K562 (cell line): ENCODE data around the gene GIMAP7. TPM values are rescaled to one million over a fixed set of nuclear protein-coding genes. Genes with fewer than 3 reads are reported as not detected.

ENCODE experiments used
- KDM1A ChIP-seq, 2 experiments: fragments of 450-650 bp; IDR thresholded peaks; 2 replicates each; pipeline ENCODE4 v1.6.1; 2016; ENCODE audit warnings: mild to moderate bottlenecking in 2 of 2
- LARP7 ChIP-seq: fragments of 450-650 bp; IDR thresholded peaks from 2 replicates; pipeline ENCODE4 v1.6.1; 2016
- NCOA4 ChIP-seq: fragments of 450-650 bp; IDR thresholded peaks from 2 replicates; pipeline ENCODE4 v1.6.1; 2018; ENCODE audit warnings: mild to moderate bottlenecking; ENCODE audit not compliant: partially characterized antibody
- OTX1 ChIP-seq: fragments of 450-650 bp; formaldehyde crosslinking; IDR thresholded peaks from 2 replicates; pipeline ENCODE4 v1.4.0; 2022; ENCODE audit warnings: mild to moderate bottlenecking
- PHB ChIP-seq: fragments of 250-450 bp; sonication (Bioruptor Pico); IDR thresholded peaks from 2 replicates; pipeline ENCODE4 v1.5.0; 2021
- RAD51 ChIP-seq: fragments of 450-650 bp; IDR thresholded peaks from 2 replicates; pipeline ENCODE4 v1.7.1; 2016; ENCODE audit warnings: low read depth, mild to moderate bottlenecking, borderline replicate concordance
- STAT5B ChIP-seq: fragments of 250-450 bp; sonication (Bioruptor Pico); IDR thresholded peaks from 2 replicates; pipeline ENCODE4 v1.8.0; 2021; ENCODE audit warnings: mild to moderate bottlenecking, inconsistent platforms
- TFAM ChIP-seq: fragments of 250-450 bp; sonication (Bioruptor Pico); conservative IDR thresholded peaks from 2 replicates; pipeline ENCODE4 v1.5.0; 2021; ENCODE audit warnings: mild to moderate bottlenecking, moderate library complexity
- ZNF778 ChIP-seq: fragments of 450-650 bp; formaldehyde crosslinking; IDR thresholded peaks from 2 replicates; pipeline ENCODE4 v1.4.0; 2020; ENCODE audit warnings: mild to moderate bottlenecking, moderate library complexity
- polyA plus RNA-seq, 8 experiments: library from polyadenylated mRNA; depleted of rRNA in 4 of 8; stranded (reverse) in 5 of 8; unstranded in 3 of 8; fragments of >200 nt; fragmentation: Nextera tagmentation in 2 of 8; fragmentation: Illumina TruSeq in 1 of 8; extraction: Ambion mirVana in 2 of 8; extraction: Trizol in 1 of 8; gene quantifications; 2 replicates each; pipeline versions ENCODE4 v1.2.1 to v1.2.3, GENCODE V29; 2011 to 2014; ENCODE audit warnings: inconsistent platforms in 1 of 8, missing spikeins in 1 of 8
- total RNA-seq, 7 experiments: library from RNA; depleted of rRNA in 6 of 7; stranded (reverse); fragments of >200 nt in 6 of 7; fragmentation: Illumina TruSeq in 2 of 7; extraction: Trizol in 2 of 7; gene quantifications; 2 replicates each; pipeline versions ENCODE4 v1.2.1 to v1.2.3, GENCODE V29; 2011 to 2021; ENCODE audit warnings: low replicate concordance in 1 of 7
- TF ChIP-seq, protein P1 (sequence below): sonication (generic); formaldehyde crosslinking; IDR thresholded peaks from 2 replicates; pipeline ENCODE4 v1.8.0; 2022; ENCODE audit warnings: mild to moderate bottlenecking, missing genetic modification reagents, borderline replicate concordance
- TF ChIP-seq, protein P2 (sequence below): fragments of 250-450 bp; sonication (Bioruptor Pico); IDR thresholded peaks from 2 replicates; pipeline ENCODE4 v1.5.0; 2021; ENCODE audit warnings: mild to moderate bottlenecking, moderate library complexity
- TF ChIP-seq, protein P3 (sequence below): sonication (generic); formaldehyde crosslinking; IDR thresholded peaks from 2 replicates; pipeline ENCODE4 v1.8.1; 2023; ENCODE audit warnings: missing genetic modification reagents, mild to moderate bottlenecking, borderline replicate concordance
- TF ChIP-seq, protein P4 (sequence below): fragments of 250-450 bp; sonication (Bioruptor Pico); IDR thresholded peaks from 2 replicates; pipeline ENCODE4 v1.5.0; 2020; ENCODE audit warnings: mild to moderate bottlenecking, borderline replicate concordance
- TF ChIP-seq, protein P5 (sequence below): sonication (generic); formaldehyde crosslinking; IDR thresholded peaks from 2 replicates; pipeline ENCODE4 v1.8.0; 2022; ENCODE audit warnings: mild to moderate bottlenecking, missing genetic modification reagents

The GIMAP7 gene
- total and polyA plus RNA-seq, 9 of the 15 experiments (the other 6 are each of a cell fraction or from before 2014, with no cell fraction given) = 0.42 TPM; not detected in 8

DNA sequence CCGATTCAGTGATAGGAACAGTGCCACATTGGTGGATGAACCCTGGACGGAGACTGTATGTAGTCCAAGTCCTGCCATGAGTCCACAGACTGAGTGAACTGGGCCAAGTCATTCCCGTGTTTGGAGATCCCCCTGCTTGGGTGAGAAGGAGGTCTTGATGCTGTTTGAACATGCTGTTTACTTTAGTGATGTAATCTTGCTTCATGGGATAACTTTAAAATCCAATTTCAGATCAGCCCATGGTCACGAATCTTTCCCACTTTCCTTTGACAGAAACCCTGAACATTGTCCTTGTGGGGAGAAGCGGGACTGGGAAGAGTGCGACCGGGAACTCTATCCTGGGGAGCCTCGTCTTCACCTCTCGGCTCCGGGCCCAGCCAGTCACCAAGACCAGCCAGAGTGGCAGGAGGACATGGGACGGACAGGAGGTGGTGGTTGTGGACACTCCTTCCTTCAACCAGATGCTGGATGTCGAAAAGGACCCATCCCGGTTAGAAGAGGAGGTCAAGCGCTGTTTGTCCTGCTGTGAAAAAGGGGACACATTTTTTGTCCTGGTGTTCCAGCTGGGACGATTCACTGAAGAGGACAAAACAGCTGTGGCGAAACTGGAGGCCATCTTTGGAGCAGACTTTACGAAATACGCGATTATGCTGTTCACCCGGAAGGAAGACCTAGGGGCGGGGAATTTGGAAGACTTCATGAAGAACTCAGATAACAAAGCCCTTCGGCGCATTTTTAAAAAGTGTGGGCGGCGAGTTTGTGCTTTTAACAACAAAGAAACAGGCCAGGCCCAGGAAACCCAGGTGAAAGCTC is 37.6 kb upstream of the GIMAP7 start (continued):
- TF ChIP-seq, protein P1, sequence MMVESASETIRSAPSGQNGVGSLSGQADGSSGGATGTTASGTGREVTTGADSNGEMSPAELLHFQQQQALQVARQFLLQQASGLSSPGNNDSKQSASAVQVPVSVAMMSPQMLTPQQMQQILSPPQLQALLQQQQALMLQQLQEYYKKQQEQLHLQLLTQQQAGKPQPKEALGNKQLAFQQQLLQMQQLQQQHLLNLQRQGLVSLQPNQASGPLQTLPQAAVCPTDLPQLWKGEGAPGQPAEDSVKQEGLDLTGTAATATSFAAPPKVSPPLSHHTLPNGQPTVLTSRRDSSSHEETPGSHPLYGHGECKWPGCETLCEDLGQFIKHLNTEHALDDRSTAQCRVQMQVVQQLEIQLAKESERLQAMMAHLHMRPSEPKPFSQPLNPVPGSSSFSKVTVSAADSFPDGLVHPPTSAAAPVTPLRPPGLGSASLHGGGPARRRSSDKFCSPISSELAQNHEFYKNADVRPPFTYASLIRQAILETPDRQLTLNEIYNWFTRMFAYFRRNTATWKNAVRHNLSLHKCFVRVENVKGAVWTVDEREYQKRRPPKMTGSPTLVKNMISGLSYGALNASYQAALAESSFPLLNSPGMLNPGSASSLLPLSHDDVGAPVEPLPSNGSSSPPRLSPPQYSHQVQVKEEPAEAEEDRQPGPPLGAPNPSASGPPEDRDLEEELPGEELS (CRISPR knock-in tag) = no peak
- TF ChIP-seq, protein P2, sequence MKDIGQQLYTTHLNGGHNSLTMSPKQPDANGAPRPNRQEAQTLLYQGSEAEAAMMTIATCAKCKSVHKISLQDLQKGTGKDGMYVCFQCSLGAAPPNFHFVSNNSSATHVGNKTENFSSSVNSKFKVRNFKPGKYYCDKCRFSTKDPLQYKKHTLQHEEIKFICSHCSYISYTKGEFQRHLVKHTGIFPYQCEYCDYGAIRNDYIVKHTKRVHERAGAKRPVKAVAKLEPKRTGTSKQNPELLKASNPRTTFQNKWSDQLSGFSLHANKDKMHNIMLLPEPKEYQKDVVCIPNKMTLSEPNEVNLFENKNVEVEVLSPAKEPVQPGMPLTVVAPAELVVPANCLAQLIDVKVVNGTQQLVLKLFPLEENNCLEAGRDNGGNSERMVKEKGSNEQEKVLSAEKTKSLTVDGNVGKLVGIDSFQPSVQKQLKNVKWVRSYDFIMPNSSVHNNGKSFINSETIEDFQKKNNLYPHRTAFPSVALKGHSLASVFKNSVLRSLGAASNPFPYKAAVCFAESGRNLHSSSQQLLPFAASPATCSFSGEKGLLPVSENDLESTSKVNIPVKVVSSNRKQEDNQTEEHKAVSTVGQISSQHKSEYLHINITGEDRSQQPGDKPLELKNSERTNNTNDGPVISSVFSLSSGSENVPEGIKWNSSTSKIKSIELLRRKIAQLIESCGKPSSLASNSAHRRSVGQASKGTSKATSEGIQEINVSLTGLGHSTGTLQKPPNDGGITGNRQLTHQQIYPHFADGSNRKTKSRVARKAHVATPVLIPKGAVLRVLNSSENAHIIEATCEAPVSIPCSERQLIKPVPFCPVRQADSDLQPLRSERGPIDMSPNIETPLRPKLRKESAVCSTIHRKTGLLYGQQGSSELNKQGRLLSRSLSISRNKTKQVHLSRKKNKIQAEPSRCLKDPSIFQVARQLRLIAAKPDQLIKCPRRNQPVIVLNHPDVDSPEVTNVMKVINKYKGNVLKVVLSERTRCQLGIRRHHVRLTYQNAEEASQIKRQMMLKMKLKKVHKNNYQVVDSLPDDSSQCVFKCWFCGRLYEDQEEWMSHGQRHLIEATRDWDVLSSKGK (CRISPR knock-in tag) = no peak
- no peak for TF ChIP-seq STAT5B
- no peak for TF ChIP-seq PHB (CRISPR knock-in tag)
- TF ChIP-seq, protein P3, sequence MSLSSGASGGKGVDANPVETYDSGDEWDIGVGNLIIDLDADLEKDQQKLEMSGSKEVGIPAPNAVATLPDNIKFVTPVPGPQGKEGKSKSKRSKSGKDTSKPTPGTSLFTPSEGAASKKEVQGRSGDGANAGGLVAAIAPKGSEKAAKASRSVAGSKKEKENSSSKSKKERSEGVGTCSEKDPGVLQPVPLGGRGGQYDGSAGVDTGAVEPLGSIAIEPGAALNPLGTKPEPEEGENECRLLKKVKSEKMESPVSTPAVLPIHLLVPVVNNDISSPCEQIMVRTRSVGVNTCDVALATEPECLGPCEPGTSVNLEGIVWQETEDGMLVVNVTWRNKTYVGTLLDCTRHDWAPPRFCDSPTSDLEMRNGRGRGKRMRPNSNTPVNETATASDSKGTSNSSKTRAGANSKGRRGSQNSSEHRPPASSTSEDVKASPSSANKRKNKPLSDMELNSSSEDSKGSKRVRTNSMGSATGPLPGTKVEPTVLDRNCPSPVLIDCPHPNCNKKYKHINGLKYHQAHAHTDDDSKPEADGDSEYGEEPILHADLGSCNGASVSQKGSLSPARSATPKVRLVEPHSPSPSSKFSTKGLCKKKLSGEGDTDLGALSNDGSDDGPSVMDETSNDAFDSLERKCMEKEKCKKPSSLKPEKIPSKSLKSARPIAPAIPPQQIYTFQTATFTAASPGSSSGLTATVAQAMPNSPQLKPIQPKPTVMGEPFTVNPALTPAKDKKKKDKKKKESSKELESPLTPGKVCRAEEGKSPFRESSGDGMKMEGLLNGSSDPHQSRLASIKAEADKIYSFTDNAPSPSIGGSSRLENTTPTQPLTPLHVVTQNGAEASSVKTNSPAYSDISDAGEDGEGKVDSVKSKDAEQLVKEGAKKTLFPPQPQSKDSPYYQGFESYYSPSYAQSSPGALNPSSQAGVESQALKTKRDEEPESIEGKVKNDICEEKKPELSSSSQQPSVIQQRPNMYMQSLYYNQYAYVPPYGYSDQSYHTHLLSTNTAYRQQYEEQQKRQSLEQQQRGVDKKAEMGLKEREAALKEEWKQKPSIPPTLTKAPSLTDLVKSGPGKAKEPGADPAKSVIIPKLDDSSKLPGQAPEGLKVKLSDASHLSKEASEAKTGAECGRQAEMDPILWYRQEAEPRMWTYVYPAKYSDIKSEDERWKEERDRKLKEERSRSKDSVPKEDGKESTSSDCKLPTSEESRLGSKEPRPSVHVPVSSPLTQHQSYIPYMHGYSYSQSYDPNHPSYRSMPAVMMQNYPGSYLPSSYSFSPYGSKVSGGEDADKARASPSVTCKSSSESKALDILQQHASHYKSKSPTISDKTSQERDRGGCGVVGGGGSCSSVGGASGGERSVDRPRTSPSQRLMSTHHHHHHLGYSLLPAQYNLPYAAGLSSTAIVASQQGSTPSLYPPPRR (CRISPR knock-in tag) = no peak
- TF ChIP-seq ZNF778 (CRISPR knock-in tag) = no peak
- no peak for TF ChIP-seq RAD51
- TF ChIP-seq, protein P4, sequence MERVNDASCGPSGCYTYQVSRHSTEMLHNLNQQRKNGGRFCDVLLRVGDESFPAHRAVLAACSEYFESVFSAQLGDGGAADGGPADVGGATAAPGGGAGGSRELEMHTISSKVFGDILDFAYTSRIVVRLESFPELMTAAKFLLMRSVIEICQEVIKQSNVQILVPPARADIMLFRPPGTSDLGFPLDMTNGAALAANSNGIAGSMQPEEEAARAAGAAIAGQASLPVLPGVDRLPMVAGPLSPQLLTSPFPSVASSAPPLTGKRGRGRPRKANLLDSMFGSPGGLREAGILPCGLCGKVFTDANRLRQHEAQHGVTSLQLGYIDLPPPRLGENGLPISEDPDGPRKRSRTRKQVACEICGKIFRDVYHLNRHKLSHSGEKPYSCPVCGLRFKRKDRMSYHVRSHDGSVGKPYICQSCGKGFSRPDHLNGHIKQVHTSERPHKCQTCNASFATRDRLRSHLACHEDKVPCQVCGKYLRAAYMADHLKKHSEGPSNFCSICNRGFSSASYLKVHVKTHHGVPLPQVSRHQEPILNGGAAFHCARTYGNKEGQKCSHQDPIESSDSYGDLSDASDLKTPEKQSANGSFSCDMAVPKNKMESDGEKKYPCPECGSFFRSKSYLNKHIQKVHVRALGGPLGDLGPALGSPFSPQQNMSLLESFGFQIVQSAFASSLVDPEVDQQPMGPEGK (CRISPR knock-in tag) = no peak
- TF ChIP-seq KDM1A (IDR thresholded peaks at IDR 0.05) = no peak
- no peak for TF ChIP-seq NCOA4
- no peak for TF ChIP-seq OTX1 (CRISPR knock-in tag)
- TF ChIP-seq, protein P5, sequence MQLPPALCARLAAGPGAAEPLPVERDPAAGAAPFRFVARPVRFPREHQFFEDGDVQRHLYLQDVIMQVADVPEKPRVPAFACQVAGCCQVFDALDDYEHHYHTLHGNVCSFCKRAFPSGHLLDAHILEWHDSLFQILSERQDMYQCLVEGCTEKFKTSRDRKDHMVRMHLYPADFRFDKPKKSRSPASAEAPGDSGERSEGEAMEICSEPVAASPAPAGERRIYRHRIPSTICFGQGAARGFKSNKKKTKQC (CRISPR knock-in tag) = no peak
- no peak for TF ChIP-seq TFAM (CRISPR knock-in tag)
- TF ChIP-seq LARP7 = no peak
